GM18505 (cell line): ENCODE results near the gene TBC1D10A.

Experiments
- ATAC-seq: cut with Tn5 transposase; IDR thresholded peaks from one replicate; pipeline ENCODE4 v1.9.1; 2021; ENCODE audit not compliant: unreplicated experiment
- POLR2A ChIP-seq: IDR thresholded peaks from 4 replicates; pipeline ENCODE4 v1.6.1; 2011; ENCODE audit warnings: borderline replicate concordance; ENCODE audit not compliant: insufficient read depth, insufficient read length; ENCODE audit errors: extremely low read depth

The TBC1D10A gene

GRCh38 chr22:30336752-30337460 lies 10.2 kb upstream of the TBC1D10A start:
- no peak for TF ChIP-seq POLR2A
- ATAC-seq: no peak

GRCh38 chr22:30335236-30335635 lies 8.5 kb upstream of the TBC1D10A start:
- ATAC-seq: no peak
- no peak for TF ChIP-seq POLR2A

- ATAC-seq: no peak
- TF ChIP-seq POLR2A: no peak
Measured at GRCh38 chr22:30334646-30335045, 7.9 kb upstream of the TBC1D10A start.

DNA sequence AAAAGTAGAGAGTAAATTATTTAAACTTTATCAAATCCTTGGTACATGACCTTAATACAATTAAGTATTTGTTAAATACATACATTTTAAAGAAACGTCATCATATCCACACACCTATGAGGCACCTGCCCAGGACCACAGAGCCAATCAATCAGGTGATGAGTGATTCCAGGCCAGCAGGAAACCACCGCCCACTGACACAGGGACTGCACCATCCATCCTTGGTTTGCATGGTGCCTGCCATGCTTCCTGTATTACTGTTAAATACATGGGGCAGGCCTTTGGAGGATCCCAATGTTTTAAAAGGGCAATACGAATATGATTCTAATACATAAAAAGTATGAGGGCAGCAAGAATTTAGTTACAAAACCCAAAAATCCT lies 7.0 kb upstream of the TBC1D10A start:
- no peak for TF ChIP-seq POLR2A
- ATAC-seq: no peak

DNA sequence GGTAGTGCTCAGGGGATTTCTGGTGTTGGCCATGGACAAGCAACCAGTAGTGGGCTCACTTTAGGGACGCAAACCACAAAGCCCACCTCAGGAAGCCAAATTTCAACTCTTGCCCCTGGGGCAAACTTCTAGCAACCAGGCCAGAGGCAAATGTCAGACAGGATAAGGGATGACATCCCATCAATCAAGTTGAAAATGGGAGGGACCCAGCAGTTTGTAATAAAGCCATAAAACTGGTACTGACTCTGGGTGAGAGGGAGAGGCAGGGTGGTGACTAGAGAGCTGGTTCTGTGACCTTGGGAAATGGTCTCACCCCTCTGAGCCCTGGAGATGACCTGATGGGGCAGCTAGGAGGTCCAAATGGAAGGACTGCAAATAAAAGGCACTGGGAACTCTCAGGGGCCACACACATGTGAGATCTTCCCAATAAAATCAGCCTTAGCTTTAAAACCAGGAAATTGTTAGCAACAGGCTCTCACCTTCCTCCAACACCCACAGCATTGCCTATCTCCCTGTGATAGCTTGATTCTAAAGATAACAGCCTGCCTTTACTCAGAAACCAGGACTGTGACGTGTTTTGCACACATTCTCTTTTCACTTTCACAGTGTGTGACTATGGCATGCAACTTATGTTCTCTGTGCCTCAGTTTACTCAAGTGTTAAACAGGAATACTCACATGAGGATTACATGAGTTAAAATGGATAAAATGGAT lies 6.4 kb upstream of the TBC1D10A start:
- ATAC-seq: no peak
- TF ChIP-seq POLR2A: no peak

- TF ChIP-seq POLR2A: no peak
- ATAC-seq: no peak
Measured at GRCh38 chr22:30332551-30332950, 5.8 kb upstream of the TBC1D10A start.

GRCh38 chr22:30328466-30329049 lies 1.8 kb upstream of the TBC1D10A start:
- ATAC-seq: no peak
- no peak for TF ChIP-seq POLR2A

GRCh38 chr22:30327864-30328345 lies 1.2 kb upstream of the TBC1D10A start:
- no peak for TF ChIP-seq POLR2A
- ATAC-seq: no peak

GRCh38 chr22:30326255-30326705 lies 461 bp downstream of the TBC1D10A start:
- no peak for TF ChIP-seq POLR2A
- peak; percentile 24 for ATAC-seq

GRCh38 chr22:30325724-30326254 lies 952 bp downstream of the TBC1D10A start:
- ATAC-seq: no peak
- TF ChIP-seq POLR2A: no peak

- no peak for ATAC-seq
Measured at GRCh38 chr22:30325065-30325720, 1.5 kb downstream of the TBC1D10A start.

GRCh38 chr22:30324014-30324730 lies 2.6 kb downstream of the TBC1D10A start:
- ATAC-seq: no peak
- TF ChIP-seq POLR2A: no peak

More at GRCh38 chr22:30325065-30325720, 1.5 kb downstream of the TBC1D10A start:
- TF ChIP-seq POLR2A: no peak

DNA sequence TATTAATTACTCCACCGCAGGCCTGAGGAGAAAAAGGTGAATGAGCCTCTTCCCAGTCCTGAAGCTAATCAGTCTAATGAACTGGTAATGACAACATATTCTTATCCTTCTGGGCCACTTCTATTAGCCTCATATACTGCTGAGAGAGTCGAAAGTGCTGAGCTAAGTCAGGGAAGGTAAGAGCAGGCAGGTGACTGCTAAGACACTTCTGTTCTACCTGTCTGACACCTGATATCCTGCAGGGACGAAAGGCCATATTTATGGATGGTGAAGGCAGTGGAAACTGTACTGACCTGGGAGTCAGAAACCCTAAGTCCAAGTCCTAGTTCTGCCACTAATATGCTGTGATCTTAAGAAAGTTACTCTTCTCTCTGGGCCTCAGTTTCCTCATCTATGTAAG lies 3.5 kb downstream of the TBC1D10A start:
- ATAC-seq: no peak
- TF ChIP-seq POLR2A: no peak

- TF ChIP-seq POLR2A: no peak
- ATAC-seq: no peak
Measured at GRCh38 chr22:30321461-30321860, 5.3 kb downstream of the TBC1D10A start.
